Measurements from ENCODE around the gene CCDC192. TPM values are rescaled to one million over a fixed set of nuclear protein-coding genes. Genes with fewer than 3 reads are reported as not detected.

CCDC192 gene, protein sequence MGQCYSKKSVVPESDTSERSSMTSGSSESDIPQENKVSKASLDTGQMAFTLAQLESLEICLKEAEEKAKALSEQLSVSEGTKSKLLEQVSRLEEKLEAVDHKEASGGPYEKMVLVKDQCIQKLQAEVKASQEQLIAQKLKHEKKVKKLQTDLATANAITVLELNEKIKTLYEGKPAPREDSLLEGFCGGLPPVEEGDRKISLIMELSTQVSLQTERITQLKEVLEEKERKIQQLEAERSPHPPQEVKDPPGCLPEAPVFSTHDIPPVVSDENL
- 1 to 10 TPM in 3 of 4 donors, under 1 TPM in 1; 0.33 to 1.7 (median 1.1) TPM for total RNA-seq

DNA sequence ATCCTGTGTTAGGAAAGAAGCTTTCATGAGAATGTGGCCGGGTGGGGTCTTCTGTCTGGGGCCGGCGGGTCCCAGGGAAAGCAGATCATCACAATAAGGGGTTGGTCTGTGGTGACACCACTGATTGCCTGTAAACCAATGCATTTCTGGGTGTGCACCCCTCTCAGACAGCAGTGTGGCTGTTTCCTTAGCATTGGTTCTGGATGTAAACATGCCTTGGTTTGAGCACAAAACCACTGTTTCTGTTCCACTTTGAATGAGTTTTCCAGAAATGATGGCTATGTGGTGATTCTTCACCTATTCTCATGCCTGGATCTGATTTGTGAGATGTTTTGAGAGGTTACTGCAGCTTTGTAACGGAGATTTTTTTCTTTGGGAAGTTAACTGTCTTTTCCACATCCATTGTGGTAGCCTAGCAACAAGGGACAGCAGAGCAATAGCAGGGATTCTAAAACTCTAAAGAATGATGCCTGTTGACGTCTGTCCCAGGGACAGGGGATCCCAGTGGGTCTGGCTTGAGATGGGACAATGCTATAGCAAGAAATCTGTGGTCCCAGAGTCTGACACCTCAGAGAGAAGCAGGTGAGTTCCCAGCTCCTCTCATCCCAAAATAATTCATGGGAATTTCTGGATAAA is at the start of gene CCDC192:
Gene CCDC192, plus strand, starts transcription at position 466 of the 636 bp plus-strand sequence. Its CDS starts 55 bp downstream, at position 521.
- Histone ChIP-seq H3K27ac (replicated peaks in 1 of 4) (peak within 1 kb of the TSS in 3 of 4 donors; percentile 11 to 63 (median 34)), H3K9me3 (no peaks in the 10 kb centered on the region), H3K27me3 (no peaks in the 10 kb centered on the region), H3K4me3 (no peak within 1 kb of the TSS), H3K4me1 (peaks cover 24 to 60% (median 56%) of the 10 kb centered on the region in 4 donors), H3K36me3 (no peaks in the 10 kb centered on the region)
- no peak for DNase-seq (ENCODE audit: extremely low spot score)
- intact Hi-C loops (cut with DNase I): no loop called here
- TF ChIP-seq POLR2A (IDR thresholded peaks at IDR 0.05; ENCODE audit: low read depth) (no peak), EP300 (IDR thresholded peaks at IDR 0.05) (no peak), POLR2AphosphoS5 (IDR thresholded peaks at IDR 0.05) (no peak)
- TF ChIP-seq, protein P1, sequence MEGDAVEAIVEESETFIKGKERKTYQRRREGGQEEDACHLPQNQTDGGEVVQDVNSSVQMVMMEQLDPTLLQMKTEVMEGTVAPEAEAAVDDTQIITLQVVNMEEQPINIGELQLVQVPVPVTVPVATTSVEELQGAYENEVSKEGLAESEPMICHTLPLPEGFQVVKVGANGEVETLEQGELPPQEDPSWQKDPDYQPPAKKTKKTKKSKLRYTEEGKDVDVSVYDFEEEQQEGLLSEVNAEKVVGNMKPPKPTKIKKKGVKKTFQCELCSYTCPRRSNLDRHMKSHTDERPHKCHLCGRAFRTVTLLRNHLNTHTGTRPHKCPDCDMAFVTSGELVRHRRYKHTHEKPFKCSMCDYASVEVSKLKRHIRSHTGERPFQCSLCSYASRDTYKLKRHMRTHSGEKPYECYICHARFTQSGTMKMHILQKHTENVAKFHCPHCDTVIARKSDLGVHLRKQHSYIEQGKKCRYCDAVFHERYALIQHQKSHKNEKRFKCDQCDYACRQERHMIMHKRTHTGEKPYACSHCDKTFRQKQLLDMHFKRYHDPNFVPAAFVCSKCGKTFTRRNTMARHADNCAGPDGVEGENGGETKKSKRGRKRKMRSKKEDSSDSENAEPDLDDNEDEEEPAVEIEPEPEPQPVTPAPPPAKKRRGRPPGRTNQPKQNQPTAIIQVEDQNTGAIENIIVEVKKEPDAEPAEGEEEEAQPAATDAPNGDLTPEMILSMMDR (IDR thresholded peaks at IDR 0.05): no peak
- 65% methylated on average over 5 of the region's 5 CpGs for whole genome bisulfite sequencing

DNA sequence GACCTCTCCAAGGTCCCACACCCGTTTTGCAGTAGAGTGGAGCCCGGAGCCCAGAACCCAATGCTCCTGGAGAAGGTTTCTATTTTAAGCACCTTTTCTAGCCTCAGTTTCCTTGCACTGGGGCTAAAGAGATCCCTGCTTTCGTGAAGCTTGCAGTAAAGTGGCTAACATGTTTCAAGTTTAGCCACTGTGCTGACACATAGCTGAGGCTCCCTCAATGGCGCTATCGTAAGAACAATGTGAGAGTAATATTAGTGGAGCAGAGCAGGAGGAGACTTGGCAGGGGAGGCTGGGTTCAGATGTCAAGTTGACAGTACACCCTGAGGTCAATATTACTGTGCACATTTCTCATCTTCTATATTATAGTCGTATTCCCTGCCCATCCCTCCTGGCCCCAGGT is 46.4 kb upstream of the CCDC192 start:
- Histone ChIP-seq H3K4me1 (peaks cover 5 to 22% (median 11%) of the 10 kb centered on the region in 4 donors), H3K27me3 (no peaks in the 10 kb centered on the region), H3K9me3 (no peaks in the 10 kb centered on the region), H3K27ac (replicated peaks in 1 of 4) (no peak overlapping the region), H3K36me3 (no peaks in the 10 kb centered on the region), H3K4me3 (no peak overlapping the region)
- DNase-seq (ENCODE audit: extremely low spot score): peak; percentile 78
- intact Hi-C loops (cut with DNase I): no loop called here
- WGBS: 86% methylated on average over 6 of the region's 6 CpGs
- TF ChIP-seq EP300 (IDR thresholded peaks at IDR 0.05): no peak
- TF ChIP-seq POLR2AphosphoS5 (IDR thresholded peaks at IDR 0.05): no peak
- TF ChIP-seq POLR2A (IDR thresholded peaks at IDR 0.05; ENCODE audit: low read depth): no peak
- TF ChIP-seq, protein P1 (IDR thresholded peaks at IDR 0.05): no peak

DNA sequence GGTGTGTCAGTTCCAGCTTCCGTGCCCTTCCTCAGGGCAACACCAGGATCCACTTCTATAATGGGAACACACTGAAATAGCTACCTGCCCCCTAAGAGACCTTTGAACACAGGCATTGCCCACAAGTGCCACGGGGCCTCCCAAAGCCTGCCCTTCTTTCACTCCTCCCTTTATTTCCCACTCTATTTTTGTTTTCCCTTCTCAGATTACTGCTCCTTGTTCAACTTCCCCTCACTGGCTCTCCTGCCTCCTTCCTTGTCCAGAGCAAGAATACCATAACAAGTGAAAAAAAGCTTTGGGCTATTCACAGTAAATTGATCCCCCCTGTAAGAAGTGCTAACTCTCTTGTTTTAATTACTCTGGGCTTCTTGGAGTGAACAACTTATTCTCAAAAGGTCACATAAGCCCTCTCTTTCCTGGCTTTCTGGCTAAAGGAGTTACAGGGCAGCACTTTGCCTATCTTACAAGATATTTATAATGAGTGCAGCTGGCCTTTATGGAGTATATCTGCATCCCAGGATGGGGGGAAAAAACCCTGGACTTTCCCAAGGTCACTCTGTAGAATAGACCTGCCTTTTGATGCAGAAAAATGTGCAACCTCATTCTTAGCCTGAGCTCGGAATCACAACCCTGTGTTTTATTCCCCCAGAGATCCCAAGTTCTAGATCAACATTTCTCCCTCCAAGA is 43.0 kb upstream of the CCDC192 start:
- no peaks in the 10 kb centered on the region for H3K9me3 ChIP-seq
- H3K4me3 ChIP-seq: no peak overlapping the region
- no peaks in the 10 kb centered on the region for H3K36me3 ChIP-seq
- no peak for DNase-seq (ENCODE audit: extremely low spot score)
- TF ChIP-seq POLR2AphosphoS5 (IDR thresholded peaks at IDR 0.05) (no peak), EP300 (IDR thresholded peaks at IDR 0.05) (no peak), POLR2A (IDR thresholded peaks at IDR 0.05; ENCODE audit: low read depth) (no peak)
- TF ChIP-seq, protein P1 (IDR thresholded peaks at IDR 0.05): no peak
- 44% methylated on average over 3 of the region's 3 CpGs for WGBS
- peak overlapping the region; percentile 66 to 72 (median 68) for H3K27ac ChIP-seq (replicated peaks in 1 of 4)
- no peaks in the 10 kb centered on the region for H3K27me3 ChIP-seq
- intact Hi-C loops (cut with DNase I): no loop called here
- peaks cover 5 to 46% (median 34%) of the 10 kb centered on the region in 4 donors for H3K4me1 ChIP-seq

DNA sequence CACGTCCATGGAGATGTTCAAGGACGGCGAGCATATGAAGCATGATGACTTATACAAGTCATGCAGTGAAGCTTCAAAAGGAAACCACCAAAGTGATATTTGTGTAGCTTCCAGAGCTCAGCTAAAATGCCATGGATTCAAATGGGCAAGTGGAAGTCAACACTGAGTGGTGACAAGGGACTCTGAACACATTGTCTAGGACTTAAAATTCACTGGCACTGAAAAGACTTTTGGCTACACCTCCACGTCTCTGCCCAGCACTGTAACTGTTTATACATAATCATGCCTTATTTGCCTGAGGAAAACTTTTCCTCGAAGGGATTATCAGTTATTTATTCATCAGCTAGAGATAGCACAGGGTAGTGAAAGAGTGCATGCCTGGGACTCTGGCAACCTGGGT is 39.1 kb upstream of the CCDC192 start:
- peaks cover 5 to 79% (median 67%) of the 10 kb centered on the region in 4 donors for H3K4me1 ChIP-seq
- TF ChIP-seq, protein P1 (IDR thresholded peaks at IDR 0.05): no peak
- TF ChIP-seq EP300 (IDR thresholded peaks at IDR 0.05) (no peak), POLR2A (IDR thresholded peaks at IDR 0.05; ENCODE audit: low read depth) (no peak), POLR2AphosphoS5 (IDR thresholded peaks at IDR 0.05) (no peak)
- no peaks in the 10 kb centered on the region for H3K27me3 ChIP-seq
- intact Hi-C loops (cut with DNase I): no loop called here
- H3K27ac ChIP-seq (replicated peaks in 1 of 4): peak overlapping the region; percentile 69 to 72 (median 70)
- no peaks in the 10 kb centered on the region for H3K36me3 ChIP-seq
- WGBS: 72% methylated on average over 5 of the region's 5 CpGs
- H3K4me3 ChIP-seq: no peak overlapping the region
- DNase-seq (ENCODE audit: extremely low spot score): no peak
- H3K9me3 ChIP-seq: no peaks in the 10 kb centered on the region

Data from esophagus muscularis mucosa (tissue), 4 donors.